Neural progenitor cell (in vitro differentiated cells): ENCODE data around the gene TCF7.

Source experiments
- EZH2 ChIP-seq: fragments of 200-600 bp; sonication (generic); IDR thresholded peaks from 2 replicates; pipeline ENCODE4 v1.6.1; 2017; ENCODE audit warnings: antibody characterized with exemption, mild to moderate bottlenecking, moderate library complexity
- TF ChIP-seq, protein P1 (sequence below): fragments of 200-600 bp; sonication (generic); IDR thresholded peaks from 2 replicates; pipeline ENCODE4 v1.5.1; 2017; ENCODE audit warnings: antibody characterized with exemption, mild to moderate bottlenecking

DNA sequence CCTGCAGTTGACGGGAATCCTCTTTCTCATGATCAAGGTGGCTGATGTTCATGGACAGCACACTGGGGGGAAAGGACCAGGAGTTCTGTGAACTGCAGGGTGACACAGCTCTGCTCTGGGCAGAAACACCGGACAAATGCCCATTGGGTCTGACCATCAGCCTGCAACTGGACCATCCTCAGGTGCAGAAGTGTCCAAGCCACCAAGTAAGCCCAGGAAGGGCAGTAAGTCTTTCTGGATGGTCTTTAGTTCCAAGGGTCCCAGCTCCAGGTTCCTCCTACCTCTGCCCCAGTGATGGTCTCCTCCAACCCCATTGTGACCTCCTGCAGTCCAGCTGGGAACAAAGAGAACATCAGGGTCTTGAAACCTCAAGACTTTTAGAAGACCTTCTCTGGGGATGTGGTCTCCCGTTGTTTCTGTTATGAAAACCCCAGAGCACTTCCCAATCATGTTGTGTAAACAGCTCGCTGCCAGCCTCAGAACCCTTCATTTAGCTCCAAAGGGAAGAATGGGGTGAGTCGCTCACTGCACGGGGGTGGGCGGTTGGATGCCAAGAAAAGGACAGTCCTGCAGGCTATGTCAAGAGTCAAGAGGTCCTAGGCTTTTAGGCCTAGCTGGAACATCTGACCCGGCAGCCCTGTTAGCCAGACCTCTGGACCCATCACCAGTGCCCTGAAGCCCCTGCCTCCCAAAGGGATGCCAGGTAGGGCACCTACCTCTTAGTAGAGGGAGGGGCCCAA lies 41.8 kb upstream of the TCF7 start:
- TF ChIP-seq, protein P1, sequence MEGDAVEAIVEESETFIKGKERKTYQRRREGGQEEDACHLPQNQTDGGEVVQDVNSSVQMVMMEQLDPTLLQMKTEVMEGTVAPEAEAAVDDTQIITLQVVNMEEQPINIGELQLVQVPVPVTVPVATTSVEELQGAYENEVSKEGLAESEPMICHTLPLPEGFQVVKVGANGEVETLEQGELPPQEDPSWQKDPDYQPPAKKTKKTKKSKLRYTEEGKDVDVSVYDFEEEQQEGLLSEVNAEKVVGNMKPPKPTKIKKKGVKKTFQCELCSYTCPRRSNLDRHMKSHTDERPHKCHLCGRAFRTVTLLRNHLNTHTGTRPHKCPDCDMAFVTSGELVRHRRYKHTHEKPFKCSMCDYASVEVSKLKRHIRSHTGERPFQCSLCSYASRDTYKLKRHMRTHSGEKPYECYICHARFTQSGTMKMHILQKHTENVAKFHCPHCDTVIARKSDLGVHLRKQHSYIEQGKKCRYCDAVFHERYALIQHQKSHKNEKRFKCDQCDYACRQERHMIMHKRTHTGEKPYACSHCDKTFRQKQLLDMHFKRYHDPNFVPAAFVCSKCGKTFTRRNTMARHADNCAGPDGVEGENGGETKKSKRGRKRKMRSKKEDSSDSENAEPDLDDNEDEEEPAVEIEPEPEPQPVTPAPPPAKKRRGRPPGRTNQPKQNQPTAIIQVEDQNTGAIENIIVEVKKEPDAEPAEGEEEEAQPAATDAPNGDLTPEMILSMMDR, result no peak
- no peak for TF ChIP-seq EZH2
